ENCODE data around the gene ADGRA1. TPM values are rescaled to one million over a fixed set of nuclear protein-coding genes. Genes with fewer than 3 reads are reported as not detected.

The ADGRA1 gene
- total RNA-seq, 2 experiments from 2014 or later: not detected

DNA sequence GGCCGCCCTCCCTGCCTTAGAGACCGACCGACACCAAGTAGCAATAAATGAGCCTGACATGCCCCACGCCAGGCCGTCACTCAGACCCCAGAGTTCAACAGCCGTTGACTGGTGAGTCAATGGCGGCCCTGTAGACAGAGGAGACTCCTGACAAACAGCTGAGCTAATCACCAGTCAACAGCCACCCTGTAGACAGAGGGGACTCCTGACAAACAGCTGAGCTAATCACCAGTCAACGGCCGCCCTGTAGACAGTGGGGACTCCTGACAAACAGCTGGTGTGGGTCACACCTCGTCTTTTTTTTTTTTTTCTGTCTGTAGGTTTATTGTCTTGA lies 55.4 kb downstream of the ADGRA1 start:
- no TSS peak for BruUV-seq (replicated peaks)
- CTCF ChIA-PET (ENCODE audit: unreplicated experiment): interaction anchor here (0.6 kb wide), 1 partner anchor 97 kb away, joined by 3 read pairs; no protein-coding TSS in a partner anchor
- Histone ChIP-seq H2AFZ (ENCODE audit: low read length) (no peak overlapping the region), H3K9me2 (ENCODE audit: insufficient read depth, low read length) (no peaks in the 10 kb centered on the region), H3K4me1 (ENCODE audit: insufficient read depth, low read length, poor library complexity, severe bottlenecking) (no peaks in the 10 kb centered on the region), H3K4me2 (ENCODE audit: low read length) (no peak overlapping the region), H3K4me3 (ENCODE audit: low read depth, low read length, poor library complexity, severe bottlenecking) (no peak overlapping the region), H3K27ac (ENCODE audit: low read depth, low read length, poor library complexity, severe bottlenecking) (no peak overlapping the region), H3K79me2 (ENCODE audit: insufficient read depth, low read depth, low read length) (no peaks in the 10 kb centered on the region), H3K36me3 (ENCODE audit: insufficient read depth, low read length) (no peaks in the 10 kb centered on the region), H3K9me3 (ENCODE audit: low read length) (no peaks in the 10 kb centered on the region), H4K20me1 (ENCODE audit: insufficient read depth, low read length) (no peaks in the 10 kb centered on the region)
- POLR2A ChIA-PET: interaction anchor here (0.6 kb wide), 1 partner anchor 11 kb away, joined by 3 read pairs; no protein-coding TSS in a partner anchor
- TF ChIP-seq, protein P1, sequence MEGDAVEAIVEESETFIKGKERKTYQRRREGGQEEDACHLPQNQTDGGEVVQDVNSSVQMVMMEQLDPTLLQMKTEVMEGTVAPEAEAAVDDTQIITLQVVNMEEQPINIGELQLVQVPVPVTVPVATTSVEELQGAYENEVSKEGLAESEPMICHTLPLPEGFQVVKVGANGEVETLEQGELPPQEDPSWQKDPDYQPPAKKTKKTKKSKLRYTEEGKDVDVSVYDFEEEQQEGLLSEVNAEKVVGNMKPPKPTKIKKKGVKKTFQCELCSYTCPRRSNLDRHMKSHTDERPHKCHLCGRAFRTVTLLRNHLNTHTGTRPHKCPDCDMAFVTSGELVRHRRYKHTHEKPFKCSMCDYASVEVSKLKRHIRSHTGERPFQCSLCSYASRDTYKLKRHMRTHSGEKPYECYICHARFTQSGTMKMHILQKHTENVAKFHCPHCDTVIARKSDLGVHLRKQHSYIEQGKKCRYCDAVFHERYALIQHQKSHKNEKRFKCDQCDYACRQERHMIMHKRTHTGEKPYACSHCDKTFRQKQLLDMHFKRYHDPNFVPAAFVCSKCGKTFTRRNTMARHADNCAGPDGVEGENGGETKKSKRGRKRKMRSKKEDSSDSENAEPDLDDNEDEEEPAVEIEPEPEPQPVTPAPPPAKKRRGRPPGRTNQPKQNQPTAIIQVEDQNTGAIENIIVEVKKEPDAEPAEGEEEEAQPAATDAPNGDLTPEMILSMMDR (conservative IDR thresholded peaks at IDR 0.05; ENCODE audit: low read length): no peak
- TF ChIP-seq EZH2phosphoT487 (IDR thresholded peaks at IDR 0.05; ENCODE audit: borderline replicate concordance, low read depth, low read length): no peak
- DNase-seq (ENCODE audit: low spot score): no peak
- intact Hi-C loops (cut with micrococcal nuclease; ENCODE audit: unreplicated experiment): loop anchor here (5.0 kb wide), 1 partner anchor 134 kb away; the partner anchor contains the start of gene ADAM8

DNA sequence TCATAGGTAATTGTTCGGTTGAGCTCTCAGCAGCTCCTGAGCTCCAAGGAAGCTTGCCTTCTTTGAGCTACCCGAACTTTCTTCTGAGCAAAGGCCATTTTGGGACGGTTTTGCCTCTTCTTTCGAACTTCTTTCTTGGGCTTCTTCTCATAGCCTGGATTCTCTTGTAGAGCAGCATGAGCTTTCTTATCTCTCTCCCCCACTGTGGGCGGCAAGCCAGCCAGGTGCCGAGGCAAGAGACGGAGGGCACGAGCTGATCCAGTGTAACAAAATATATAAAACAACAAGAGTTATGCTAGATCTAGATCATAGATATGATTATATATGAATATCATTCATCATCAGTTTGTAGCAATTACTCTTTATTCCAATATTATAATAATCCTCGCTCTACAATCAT lies 55.8 kb downstream of the ADGRA1 start:
- CTCF ChIA-PET (ENCODE audit: unreplicated experiment): interaction anchor here (0.6 kb wide), 1 partner anchor 96 kb away, joined by 3 read pairs; no protein-coding TSS in a partner anchor
- Histone ChIP-seq H3K79me2 (ENCODE audit: insufficient read depth, low read depth, low read length) (no peaks in the 10 kb centered on the region), H2AFZ (ENCODE audit: low read length) (no peak overlapping the region), H3K9me2 (ENCODE audit: insufficient read depth, low read length) (no peaks in the 10 kb centered on the region), H3K27ac (ENCODE audit: low read depth, low read length, poor library complexity, severe bottlenecking) (no peak overlapping the region), H3K4me2 (ENCODE audit: low read length) (no peak overlapping the region), H3K4me3 (ENCODE audit: low read depth, low read length, poor library complexity, severe bottlenecking) (no peak overlapping the region), H3K9me3 (ENCODE audit: low read length) (no peaks in the 10 kb centered on the region), H3K36me3 (ENCODE audit: insufficient read depth, low read length) (no peaks in the 10 kb centered on the region), H3K4me1 (ENCODE audit: insufficient read depth, low read length, poor library complexity, severe bottlenecking) (no peaks in the 10 kb centered on the region), H4K20me1 (ENCODE audit: insufficient read depth, low read length) (no peaks in the 10 kb centered on the region)
- DNase-seq (ENCODE audit: low spot score): no peak
- intact Hi-C loops (cut with micrococcal nuclease; ENCODE audit: unreplicated experiment): loop anchor here (5.0 kb wide), 1 partner anchor 134 kb away; the partner anchor contains the start of gene ADAM8
- no TSS peak for BruUV-seq (replicated peaks)
- TF ChIP-seq, protein P1 (conservative IDR thresholded peaks at IDR 0.05; ENCODE audit: low read length): no peak
- TF ChIP-seq EZH2phosphoT487 (IDR thresholded peaks at IDR 0.05; ENCODE audit: borderline replicate concordance, low read depth, low read length): no peak
- POLR2A ChIA-PET: interaction anchor here (0.6 kb wide), 1 partner anchor 10 kb away, joined by 3 read pairs; no protein-coding TSS in a partner anchor

DNA sequence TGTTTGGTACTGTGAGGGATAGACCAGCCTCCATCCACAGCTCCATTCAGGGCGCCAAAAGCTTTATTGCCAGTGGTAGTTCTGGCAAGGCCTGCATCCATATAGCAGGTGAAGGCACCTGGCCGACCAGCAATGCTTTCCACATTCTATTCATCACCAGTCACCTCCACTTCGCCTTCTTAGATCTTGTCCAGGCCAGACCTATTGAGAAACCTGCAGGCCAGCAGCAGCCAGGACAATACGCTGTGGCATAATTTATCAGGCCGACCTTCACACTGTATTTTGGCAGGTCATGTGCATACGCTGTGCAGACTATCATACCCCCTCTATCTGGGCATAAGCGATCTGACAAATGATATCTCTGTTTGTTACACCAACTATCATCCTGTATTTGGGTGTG lies 57.0 kb downstream of the ADGRA1 start:
- Histone ChIP-seq H3K9me2 (ENCODE audit: insufficient read depth, low read length) (no peaks in the 10 kb centered on the region), H4K20me1 (ENCODE audit: insufficient read depth, low read length) (no peaks in the 10 kb centered on the region), H3K4me2 (ENCODE audit: low read length) (no peak overlapping the region), H3K36me3 (ENCODE audit: insufficient read depth, low read length) (no peaks in the 10 kb centered on the region), H3K4me1 (ENCODE audit: insufficient read depth, low read length, poor library complexity, severe bottlenecking) (no peaks in the 10 kb centered on the region), H3K27ac (ENCODE audit: low read depth, low read length, poor library complexity, severe bottlenecking) (no peak overlapping the region), H3K79me2 (ENCODE audit: insufficient read depth, low read depth, low read length) (no peaks in the 10 kb centered on the region), H3K9me3 (ENCODE audit: low read length) (no peaks in the 10 kb centered on the region), H2AFZ (ENCODE audit: low read length) (no peak overlapping the region), H3K4me3 (ENCODE audit: low read depth, low read length, poor library complexity, severe bottlenecking) (no peak overlapping the region)
- TF ChIP-seq EZH2phosphoT487 (IDR thresholded peaks at IDR 0.05; ENCODE audit: borderline replicate concordance, low read depth, low read length): no peak
- TF ChIP-seq, protein P1 (conservative IDR thresholded peaks at IDR 0.05; ENCODE audit: low read length): no peak
- ChIA-PET CTCF (ENCODE audit: unreplicated experiment) (no interaction called here), POLR2A (no interaction called here)
- BruUV-seq (replicated peaks): no TSS peak
- intact Hi-C loops (cut with micrococcal nuclease; ENCODE audit: unreplicated experiment): loop anchor here (5.0 kb wide), 1 partner anchor 133 kb away; the partner anchor contains the start of gene ADAM8
- no peak for DNase-seq (ENCODE audit: low spot score)
